AG09319 (cell line): ENCODE measurements around the gene HAUS1.

Experiments used
- DNase-seq: peaks from one replicate; pipeline ENCODE4 v3.0.0-alpha.2; 2010; ENCODE audit warnings: low read depth; ENCODE audit errors: extremely low read depth
- CTCF ChIP-seq: IDR thresholded peaks from 2 replicates; pipeline ENCODE4 v1.5.1; 2011; ENCODE audit warnings: low read depth, mild to moderate bottlenecking, inconsistent platforms, low read length, moderate library complexity

HAUS1 gene

GRCh38 chr18:46148810-46149209 lies 44.6 kb downstream of the HAUS1 start:
- DNase-seq, result peak; percentile 22

GRCh38 chr18:46152436-46152807 lies 48.2 kb downstream of the HAUS1 start:
- no peak for TF ChIP-seq CTCF
- peak; percentile 42 for DNase-seq

More at GRCh38 chr18:46148810-46149209, 44.6 kb downstream of the HAUS1 start:
- TF ChIP-seq CTCF, result peak; percentile 60

GRCh38 chr18:46152808-46153617 lies 48.8 kb downstream of the HAUS1 start:
- no peak for TF ChIP-seq CTCF
- DNase-seq, result no peak

- TF ChIP-seq CTCF, result no peak
- peak; percentile 43 for DNase-seq
Measured at GRCh38 chr18:46155641-46156051, 51.5 kb downstream of the HAUS1 start.

- TF ChIP-seq CTCF, result no peak
- no peak for DNase-seq
Measured at GRCh38 chr18:46156124-46156745, 52.0 kb downstream of the HAUS1 start.

GRCh38 chr18:46156843-46157242 lies 52.7 kb downstream of the HAUS1 start:
- DNase-seq, result no peak
- no peak for TF ChIP-seq CTCF

GRCh38 chr18:46158499-46158898 lies 54.3 kb downstream of the HAUS1 start:
- no peak for DNase-seq
- TF ChIP-seq CTCF, result no peak
